ENCODE data around the gene IQGAP2.

DNA sequence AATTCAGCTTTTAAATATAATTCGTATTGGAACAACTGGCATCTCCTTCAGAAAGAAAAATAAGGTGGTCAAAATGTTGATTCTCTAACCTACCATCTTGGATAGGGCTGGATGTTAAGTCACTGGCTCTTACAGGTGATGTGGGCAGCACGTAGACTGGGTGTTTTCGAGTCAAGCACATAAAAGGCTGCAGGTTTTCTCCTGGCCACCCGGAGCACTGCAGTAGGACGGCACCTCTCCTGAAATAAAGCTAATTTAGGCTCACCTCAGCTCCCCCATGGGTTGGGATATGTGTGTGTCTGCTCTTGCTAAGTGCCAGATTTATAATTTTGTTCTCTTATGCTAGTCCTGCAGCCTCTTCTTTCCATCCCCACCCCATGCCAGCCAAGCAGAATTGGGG lies 80.3 kb downstream of the IQGAP2 start:
- TF ChIP-seq POLR2AphosphoS5 (IDR thresholded peaks at IDR 0.05; ENCODE audit: borderline replicate concordance, low read depth, low read length) (no peak), EZH2 (IDR thresholded peaks at IDR 0.05) (no peak)
